Measurements from ENCODE around the gene UGT1A10.
"Not testable (repeated sequence)": the region's sequence is repeated elsewhere in the genome, so short reads cannot be mapped to it uniquely, and the experiment has no call there.

UGT1A10 gene

DNA sequence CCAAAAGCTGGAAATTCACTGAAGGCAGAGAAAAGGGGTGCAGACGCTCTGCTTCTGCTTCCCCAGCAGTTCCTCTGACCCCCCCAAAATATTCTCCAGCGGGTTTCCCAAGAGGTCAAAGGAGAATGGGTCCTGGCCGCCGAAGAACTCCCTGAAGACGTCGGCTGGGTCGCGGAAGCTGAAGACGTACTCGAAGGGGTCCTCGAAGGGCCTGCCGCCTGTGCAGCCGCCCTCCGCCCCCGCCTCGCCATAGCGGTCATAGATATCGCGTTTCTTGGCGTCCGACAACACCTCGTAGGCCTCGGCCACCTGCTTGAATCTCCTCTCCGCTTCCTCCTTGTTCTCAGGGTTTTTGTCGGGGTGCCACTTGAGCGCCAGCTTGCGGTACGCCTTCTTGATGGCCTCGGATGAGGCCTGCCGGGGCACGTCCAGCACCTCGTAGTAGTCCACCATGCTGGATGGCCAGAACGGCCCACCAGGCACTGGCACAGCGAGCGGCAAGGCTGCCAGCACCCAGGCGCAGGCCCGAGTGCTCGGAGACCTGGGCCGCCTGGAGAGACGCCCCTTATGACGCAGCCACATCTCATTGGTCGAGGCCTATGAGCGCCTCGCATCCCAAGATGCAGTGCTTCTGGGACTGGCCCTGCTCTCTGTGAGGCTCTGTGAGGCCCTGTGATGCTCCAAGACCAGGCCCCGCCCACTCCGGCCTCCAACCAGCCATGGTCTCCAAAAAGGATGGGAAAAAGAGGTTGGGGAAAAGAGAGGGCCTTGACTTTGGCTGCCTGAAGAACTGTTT lies 107.4 kb downstream of the UGT1A10 start:
- no peak for DNase-seq (ENCODE audit: low read depth in 2 of 2)

DNA sequence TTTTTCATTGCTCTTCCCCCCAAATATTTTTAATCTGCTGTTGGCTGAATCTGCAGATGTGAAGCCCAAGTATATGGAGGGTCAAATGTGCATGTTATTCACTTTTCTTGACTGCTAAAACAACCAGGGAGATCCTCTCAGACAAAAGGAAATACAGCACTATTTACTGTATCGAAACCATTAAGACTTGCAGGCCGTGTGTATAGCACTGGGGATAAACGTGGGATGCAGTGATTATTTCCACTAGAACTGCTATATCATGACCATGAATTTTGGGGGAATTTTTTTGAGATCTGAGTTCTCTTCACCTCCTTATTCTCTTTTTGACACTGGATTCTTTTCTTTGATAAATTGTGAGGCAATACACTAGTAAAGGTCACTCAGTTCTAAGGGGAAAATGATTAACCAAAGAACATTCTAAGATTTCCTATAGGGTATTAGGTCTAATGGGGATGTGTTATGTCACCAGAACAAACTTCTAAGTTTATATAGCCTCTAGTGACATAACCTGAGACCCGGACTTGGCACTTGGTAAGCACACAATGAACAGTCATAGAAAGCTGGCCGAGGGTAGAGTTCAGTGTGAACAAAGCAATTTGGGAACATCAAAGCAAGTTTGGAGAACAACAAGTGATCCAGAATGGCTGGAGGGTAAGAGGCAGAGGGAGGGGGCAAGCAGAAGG lies 109.0 kb downstream of the UGT1A10 start:
- DNase-seq (ENCODE audit: low read depth in 2 of 2): no peak

DNA sequence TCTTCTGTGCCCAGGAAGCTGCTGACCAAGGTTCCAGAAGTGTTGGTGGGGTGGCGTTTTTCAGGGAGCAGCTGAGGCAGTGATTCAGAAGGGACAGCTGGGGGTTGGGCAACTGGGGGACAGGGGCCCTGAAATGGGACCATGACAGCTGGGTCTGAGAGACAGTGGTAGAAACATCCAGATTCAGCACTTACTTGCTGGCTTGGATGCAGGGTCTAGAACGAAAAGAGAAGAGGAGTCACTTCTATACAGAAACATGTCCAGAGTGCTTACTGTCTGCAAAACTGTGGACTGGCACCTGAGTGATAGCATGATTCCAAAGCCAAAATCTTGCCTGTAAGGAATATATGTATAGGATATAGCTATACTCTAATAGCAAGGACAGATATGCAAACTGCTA lies 109.6 kb downstream of the UGT1A10 start:
- not testable (repeated sequence) for DNase-seq (ENCODE audit: low read depth in 2 of 2)

DNA sequence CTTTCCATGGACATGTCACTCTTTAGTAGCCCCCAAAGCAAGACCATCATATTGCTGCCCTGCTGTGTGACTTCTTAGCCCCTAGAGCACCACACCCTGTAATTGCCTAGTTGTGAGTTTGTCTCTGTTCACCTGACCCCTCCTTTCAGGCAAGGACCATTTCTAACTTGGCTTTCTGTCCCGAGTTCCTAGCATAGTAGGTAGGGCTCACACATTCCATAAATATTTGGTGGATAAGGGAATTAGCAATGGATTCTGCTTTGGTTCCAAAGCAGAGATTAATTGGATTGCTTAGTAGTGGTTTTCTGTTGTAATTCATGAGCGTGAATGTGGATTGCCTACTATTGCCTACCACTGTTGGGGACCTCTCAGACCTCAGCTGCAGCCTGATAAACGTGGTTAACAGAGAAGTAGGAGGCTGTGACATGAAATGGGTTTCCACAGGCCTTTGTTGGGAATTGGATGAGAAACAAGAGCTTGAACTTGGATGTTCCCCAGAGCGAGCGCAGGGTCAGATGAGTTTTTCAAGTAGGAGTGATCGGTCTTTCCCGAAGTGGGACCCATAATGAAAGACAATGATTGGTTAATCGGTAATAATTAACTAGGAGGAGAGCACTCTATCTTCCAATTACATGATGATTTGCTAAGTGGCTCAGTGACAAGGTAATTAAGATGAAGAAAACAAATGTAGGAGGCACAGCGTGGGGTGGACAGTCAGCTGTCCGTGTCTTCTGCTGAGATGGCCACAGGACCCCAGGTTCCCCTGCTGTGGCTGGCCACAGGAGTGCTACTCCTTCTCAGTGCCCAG lies 110.4 kb downstream of the UGT1A10 start:
- no peak for DNase-seq (ENCODE audit: low read depth in 2 of 2)

DNA sequence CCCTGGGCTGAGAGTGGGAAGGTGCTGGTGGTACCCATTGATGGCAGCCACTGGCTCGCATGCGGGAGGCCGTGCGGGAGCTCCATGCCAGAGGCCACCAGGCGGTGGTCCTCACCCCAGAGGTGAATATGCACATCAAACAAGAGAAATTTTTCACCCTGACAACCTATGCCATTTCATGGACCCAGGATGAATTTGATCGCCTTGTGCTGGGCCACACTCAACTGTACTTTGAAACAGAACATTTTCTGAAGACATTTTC lies 111.0 kb downstream of the UGT1A10 start:
- DNase-seq (ENCODE audit: low read depth in 2 of 2): no peak

DNA sequence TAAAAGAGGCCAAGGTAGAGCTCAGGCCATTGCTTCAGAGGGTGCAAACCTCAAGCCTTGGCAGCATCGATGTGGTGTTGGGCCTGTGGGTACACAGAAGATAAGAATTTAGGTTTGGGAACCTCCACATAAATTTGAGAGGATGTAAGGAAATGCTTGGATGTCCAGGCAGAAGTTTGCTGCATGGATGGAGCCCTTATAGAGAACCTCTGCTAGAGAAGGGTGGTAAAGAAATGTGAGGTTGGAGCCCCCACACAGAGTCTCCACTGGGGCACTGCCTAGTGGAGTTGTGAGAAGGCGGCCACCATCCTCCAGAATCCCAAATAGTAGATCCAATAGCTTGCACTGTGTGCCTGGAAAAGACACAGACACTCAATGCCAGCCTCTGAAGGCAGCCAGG lies 114.4 kb downstream of the UGT1A10 start:
- DNase-seq (ENCODE audit: low read depth in 2 of 2): not testable (repeated sequence)

DNA sequence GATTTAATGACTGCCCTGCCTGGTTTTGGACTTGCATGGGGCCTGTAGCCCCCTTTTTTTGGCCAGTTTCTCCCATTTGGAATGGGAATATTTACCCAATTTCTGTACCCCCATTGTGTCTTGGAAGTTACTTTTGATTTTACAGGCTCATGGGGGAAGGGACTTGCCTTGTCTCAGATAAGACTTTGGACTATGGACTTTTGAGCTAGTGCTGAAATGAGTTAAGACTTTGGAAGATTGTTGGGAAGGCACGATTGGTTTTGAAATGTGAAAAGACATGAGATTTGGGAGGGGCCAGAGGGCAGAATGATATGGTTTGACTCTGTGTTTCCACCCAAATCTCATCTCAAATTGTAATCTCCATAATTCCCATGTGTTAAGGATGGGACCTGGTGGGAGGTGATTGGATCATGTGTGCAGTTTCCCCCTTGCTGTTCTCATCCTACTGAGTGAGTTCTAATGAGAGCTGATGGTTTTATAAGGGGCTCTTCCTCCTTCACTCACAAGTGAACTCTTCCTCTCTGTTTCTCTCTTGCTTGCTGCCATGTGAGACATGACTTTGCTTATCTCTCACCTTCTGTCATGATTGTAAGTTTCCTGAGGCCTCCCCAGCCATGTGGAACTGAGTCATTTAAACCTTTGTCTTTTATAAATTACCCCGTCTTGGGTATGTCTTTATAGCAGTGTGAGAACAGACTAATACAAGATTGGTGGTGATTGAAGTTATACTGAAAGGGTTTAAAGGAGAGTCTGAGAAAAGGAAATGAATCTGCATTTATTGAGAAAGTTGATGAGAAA lies 115.2 kb downstream of the UGT1A10 start:
- DNase-seq (ENCODE audit: low read depth in 2 of 2): not testable (repeated sequence)

DNA sequence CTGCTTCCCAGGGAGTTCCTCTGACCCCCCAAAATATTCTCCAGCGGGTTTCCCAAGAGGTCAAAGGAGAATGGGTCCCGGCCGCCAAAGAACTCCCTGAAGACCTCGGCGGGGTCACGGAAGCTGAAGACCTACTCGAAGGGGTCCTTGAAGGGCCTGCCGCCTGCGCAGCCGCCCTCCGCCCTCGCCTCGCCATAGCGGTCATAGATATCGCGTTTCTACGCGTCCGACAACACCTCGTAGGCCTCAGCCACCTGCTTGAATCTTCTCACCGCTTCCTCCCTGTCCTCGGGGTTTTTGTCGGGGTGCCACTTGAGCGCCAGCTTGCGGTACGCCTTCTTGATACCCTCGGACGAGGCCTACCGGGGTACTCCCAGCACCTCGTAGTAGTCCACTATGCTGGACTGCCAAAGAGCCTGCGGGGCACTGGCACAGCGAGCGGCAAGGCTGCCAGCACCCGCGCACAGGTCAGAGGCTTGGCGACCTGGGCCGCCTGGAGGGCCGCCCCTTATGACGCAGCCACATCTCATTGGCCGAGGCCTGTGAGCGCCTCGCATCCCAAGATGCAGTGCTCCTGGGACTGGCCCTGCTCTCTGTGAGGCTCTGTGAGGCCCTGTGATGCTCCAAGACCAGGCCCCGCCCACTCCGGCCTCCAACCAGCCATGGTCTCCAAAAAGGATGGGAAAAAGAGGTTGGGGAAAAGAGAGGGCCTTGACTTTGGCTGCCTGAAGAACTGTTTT lies 118.8 kb downstream of the UGT1A10 start:
- no peak for DNase-seq (ENCODE audit: low read depth in 2 of 2)

DNA sequence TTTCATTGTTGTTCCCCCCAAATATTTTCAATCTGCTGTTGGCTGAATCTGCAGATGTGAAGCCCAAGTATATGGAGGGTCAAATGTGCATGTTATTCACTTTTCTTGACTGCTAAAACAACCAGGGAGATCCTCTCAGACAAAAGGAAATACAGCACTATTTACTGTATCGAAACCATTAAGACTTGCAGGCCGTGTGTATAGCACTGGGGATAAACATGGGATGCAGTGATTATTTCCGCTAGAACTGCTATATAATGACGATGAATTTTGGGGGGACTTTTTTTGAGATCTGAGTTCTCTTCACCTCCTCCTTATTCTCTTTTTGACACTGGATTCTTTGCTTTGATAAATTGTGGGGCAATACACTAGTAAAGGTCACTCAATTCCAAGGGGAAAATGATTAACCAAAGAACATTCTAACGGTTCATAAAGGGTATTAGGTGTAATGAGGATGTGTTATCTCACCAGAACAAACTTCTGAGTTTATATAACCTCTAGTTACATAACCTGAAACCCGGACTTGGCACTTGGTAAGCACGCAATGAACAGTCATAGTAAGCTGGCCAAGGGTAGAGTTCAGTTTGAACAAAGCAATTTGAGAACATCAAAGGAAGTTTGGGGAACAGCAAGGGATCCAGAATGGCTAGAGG lies 120.3 kb downstream of the UGT1A10 start:
- no peak for DNase-seq (ENCODE audit: low read depth in 2 of 2)

DNA sequence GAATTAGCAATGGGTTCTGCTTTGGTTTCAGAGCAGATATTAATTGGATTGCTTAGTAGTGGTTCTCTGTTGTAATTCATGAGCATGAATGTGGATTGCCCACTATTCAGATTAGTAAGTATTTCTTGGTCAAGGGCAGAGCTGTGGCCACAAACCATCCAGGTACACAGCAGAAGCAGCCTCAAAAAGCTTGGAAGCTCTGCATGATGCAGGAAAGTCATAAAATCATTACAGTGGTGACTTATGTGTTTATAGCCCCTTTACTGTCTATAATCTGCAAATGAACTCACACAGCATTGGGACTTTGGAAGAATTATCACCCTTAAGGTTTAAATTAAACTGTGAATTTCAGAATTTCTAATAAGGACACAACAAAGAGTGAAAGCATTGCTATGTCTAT lies 121.9 kb downstream of the UGT1A10 start:
- no peak for DNase-seq (ENCODE audit: low read depth in 2 of 2)

DNA sequence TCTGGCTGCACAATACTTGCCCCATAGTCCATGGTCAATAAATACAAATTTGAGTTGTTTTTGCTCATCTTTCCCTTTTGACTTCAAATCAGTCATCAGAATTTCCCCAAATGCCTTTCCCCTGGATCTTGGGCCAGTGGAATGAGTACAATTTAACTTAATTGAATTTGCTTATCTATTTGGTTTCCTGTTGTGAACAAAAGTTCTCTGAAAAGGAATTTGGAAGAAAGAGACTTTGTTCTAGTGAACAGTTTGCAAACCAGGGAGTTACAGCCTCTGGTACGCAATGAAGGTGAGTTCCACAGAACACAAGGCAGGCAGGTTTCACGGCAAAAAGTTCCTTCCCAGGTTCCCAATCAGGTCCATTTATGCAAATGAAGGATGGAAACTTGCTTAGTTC lies 122.6 kb downstream of the UGT1A10 start:
- no peak for DNase-seq (ENCODE audit: low read depth in 2 of 2)

DNA sequence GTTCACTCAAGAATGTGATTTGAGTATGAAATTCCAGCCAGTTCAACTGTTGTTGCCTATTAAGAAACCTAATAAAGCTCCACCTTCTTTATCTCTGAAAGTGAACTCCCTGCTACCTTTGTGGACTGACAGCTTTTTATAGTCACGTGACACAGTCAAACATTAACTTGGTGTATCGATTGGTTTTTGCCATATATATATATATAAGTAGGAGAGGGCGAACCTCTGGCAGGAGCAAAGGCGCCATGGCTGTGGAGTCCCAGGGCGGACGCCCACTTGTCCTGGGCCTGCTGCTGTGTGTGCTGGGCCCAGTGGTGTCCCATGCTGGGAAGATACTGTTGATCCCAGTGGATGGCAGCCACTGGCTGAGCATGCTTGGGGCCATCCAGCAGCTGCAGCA lies 123.8 kb downstream of the UGT1A10 start, which contains the start of gene UGT1A1:
UGT1A1 (plus strand) TSS at position 228 of the 400 bp plus-strand sequence; CDS start at position 246, 18 bp downstream.
- no peak for DNase-seq (ENCODE audit: low read depth in 2 of 2)

DNA sequence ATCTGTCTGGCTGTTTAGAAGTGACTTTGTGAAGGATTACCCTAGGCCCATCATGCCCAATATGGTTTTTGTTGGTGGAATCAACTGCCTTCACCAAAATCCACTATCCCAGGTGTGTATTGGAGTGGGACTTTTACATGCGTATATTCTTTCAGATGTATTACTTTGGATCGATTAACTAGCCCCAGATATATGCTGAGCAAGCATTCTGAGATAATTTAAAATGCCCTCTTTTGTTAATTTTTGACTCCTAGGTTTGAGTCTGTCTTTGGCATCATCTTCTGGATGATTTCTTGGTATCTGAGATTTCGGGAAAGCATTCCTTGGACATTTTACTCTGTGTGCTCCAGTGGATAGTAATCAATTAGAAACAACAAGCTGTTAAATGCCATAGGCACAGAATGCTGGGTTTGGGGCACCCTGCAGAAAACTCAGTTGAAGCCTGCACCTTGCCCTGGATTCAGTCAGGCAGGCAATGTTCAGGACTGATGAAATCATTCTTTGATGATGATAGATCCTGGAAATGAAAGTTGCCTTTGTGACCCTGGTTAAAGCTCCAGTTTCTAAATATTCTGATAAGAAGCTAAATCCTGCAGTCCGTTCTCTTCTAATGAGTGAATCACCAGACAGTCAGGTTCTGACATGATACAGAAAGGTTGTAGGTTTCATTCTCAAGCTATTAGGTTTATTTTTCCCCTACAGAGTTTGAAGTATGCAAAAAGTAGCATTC lies 125.0 kb downstream of the UGT1A10 start:
- no peak for DNase-seq (ENCODE audit: low read depth in 2 of 2)

DNA sequence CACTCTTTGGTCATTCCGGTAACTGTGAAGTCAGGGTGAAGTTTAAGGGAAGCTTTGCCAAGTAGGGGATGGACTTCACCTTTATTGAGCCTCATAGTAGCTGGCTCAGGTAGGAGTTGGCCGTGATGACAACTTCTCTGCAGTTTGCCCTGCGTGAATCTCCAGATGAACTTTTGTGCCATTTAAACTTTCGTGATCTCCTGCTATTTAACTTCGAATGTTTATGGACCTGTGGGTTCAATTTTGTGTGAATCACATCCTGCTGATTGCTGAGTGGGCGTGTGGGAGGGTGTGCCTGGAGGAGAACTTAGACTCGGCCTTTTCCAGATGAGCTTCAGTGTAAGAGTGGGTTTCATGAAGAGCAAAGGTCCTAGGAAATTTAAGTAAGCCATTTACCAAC lies 128.0 kb downstream of the UGT1A10 start:
- DNase-seq (ENCODE audit: low read depth in 2 of 2): no peak

DNA sequence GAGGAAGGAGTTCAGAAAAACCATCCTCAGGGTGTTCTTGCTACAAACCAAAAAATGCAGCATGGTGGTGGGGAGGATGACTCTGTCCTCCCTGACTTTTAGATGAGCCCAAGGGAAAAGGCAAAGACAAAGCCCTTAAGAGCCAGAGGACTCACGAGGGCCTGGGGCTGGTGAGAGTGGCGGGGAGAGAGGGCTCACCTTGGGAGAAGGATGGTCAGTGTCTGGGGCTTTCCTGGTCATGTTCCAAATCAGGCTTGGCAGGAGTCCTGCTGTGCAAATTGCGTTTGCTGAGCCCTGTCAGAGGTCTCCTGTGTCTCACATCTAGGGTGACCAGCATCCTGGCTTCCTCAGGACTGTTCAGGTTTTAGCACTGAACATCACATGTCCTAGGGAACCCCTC lies 128.5 kb downstream of the UGT1A10 start:
- no peak for DNase-seq (ENCODE audit: low read depth in 2 of 2)

DNA sequence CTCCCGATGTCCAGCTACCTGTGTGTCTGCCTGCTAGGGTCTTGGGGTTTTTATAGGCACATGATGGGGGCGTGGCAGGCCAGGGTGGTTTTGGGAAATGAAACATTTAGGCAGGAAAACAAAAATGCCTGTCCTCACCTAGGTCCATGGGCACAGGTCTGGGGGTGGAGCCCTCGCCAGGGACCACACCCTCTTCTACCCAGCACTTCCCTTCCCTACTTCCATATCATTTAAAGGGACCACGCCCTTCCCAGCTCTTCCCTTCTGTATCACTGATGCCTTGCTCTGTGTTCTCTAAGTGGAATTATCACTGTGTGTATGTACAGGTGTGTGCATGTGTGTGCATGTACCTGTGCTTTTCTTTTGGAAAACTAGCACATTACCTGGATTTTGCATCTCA lies 130.2 kb downstream of the UGT1A10 start:
- no peak for DNase-seq (ENCODE audit: low read depth in 2 of 2)

DNA sequence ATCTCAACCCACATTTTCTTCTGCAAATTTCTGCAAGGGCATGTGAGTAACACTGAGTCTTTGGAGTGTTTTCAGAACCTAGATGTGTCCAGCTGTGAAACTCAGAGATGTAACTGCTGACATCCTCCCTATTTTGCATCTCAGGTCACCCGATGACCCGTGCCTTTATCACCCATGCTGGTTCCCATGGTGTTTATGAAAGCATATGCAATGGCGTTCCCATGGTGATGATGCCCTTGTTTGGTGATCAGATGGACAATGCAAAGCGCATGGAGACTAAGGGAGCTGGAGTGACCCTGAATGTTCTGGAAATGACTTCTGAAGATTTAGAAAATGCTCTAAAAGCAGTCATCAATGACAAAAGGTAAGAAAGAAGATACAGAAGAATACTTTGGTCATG lies 131.8 kb downstream of the UGT1A10 start:
- no peak for DNase-seq (ENCODE audit: low read depth in 2 of 2)

DNA sequence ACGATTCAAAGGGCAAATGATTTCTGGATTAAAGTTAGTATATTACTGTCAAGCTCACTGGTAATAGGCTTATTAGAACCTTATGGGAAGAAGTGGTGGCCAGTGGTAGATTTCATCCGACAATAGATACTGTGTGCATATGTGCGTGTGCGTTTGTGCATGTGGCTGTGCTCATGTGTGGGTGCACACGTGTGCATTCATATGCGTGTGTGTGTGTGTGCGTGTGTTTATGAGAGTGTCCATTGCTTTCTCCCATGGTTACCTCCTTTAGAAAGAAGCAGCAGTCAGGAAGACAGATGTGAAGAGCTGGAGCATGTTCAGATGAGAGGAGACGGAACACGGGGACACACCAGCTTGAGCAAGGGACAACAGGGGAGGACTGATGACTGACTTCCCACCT lies 133.0 kb downstream of the UGT1A10 start:
- DNase-seq (ENCODE audit: low read depth in 2 of 2): no peak

DNA sequence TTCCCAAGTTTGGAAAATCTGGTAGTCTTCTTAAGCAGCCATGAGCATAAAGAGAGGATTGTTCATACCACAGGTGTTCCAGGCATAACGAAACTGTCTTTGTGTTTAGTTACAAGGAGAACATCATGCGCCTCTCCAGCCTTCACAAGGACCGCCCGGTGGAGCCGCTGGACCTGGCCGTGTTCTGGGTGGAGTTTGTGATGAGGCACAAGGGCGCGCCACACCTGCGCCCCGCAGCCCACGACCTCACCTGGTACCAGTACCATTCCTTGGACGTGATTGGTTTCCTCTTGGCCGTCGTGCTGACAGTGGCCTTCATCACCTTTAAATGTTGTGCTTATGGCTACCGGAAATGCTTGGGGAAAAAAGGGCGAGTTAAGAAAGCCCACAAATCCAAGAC lies 135.9 kb downstream of the UGT1A10 start:
- no peak for DNase-seq (ENCODE audit: low read depth in 2 of 2)

DNA sequence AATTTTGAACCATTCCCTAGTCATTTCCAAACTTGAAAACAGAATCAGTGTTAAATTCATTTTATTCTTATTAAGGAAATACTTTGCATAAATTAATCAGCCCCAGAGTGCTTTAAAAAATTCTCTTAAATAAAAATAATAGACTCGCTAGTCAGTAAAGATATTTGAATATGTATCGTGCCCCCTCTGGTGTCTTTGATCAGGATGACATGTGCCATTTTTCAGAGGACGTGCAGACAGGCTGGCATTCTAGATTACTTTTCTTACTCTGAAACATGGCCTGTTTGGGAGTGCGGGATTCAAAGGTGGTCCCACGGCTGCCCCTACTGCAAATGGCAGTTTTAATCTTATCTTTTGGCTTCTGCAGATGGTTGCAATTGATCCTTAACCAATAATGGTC lies 136.3 kb downstream of the UGT1A10 start:
- DNase-seq (ENCODE audit: low read depth in 2 of 2): no peak

All from stimulated activated CD4-positive, alpha-beta T cell treated with anti-CD3 and anti-CD28 coated beads, Interleukin-1b, Interleukin-23, amount 100 ng/mL, for 4 hours (primary cell).